ENCODE results near the gene HNRNPA0. TPM values are rescaled to one million over a fixed set of nuclear protein-coding genes. Genes with fewer than 3 reads are reported as not detected.

The HNRNPA0 gene
- total RNA-seq, 1 experiment from 2014 or later = 68.5 TPM

- Histone ChIP-seq H4K91ac (ENCODE audit: insufficient read length, low read depth, low read length) (no peak overlapping the region), H3K56ac (ENCODE audit: insufficient read length, low read depth, low read length) (no peak overlapping the region), H2BK5ac (ENCODE audit: insufficient read length, low read length) (no peak overlapping the region), H4K8ac (replicated peaks; ENCODE audit: insufficient read length, low read depth, low read length) (no peak overlapping the region), H3K23me2 (ENCODE audit: insufficient read length, low read depth, low read length, poor library complexity, severe bottlenecking) (no peaks in the 10 kb centered on the region), H3K18ac (ENCODE audit: insufficient read length, low read depth, low read length) (no peak overlapping the region), H2BK12ac (ENCODE audit: insufficient read length, low read depth, low read length) (no peak overlapping the region), H3K4me2 (ENCODE audit: insufficient read depth, insufficient read length, low read length) (no peak overlapping the region), H3K79me2 (ENCODE audit: insufficient read depth, low read length) (peaks cover 16% of the 10 kb centered on the region; the same call in 1 of the 2 replicates), H3K4me1 (ENCODE audit: insufficient read depth, low read length) (no peaks in the 10 kb centered on the region; the same call in 1 of the 2 replicates), H3K9ac (ENCODE audit: extremely low read depth, insufficient read length, low read length) (no peak overlapping the region), H3K27me3 (ENCODE audit: insufficient read depth, low read length) (no peaks in the 10 kb centered on the region), H2BK20ac (ENCODE audit: low read depth, low read length, poor library complexity, severe bottlenecking) (no peak overlapping the region), H3K23ac (ENCODE audit: insufficient read length, low read depth, low read length) (no peak overlapping the region), H3K14ac (ENCODE audit: insufficient read depth, low read length) (no peak overlapping the region), H4K20me1 (ENCODE audit: control insufficient read depth, insufficient read depth, insufficient read length) (no peaks in the 10 kb centered on the region), H2BK15ac (ENCODE audit: low read depth, low read length) (no peak overlapping the region), H2BK120ac (ENCODE audit: low read depth, low read length, poor library complexity, severe bottlenecking) (no peak overlapping the region), H4K5ac (ENCODE audit: insufficient read length, low read depth, low read length) (no peak overlapping the region), H3K79me1 (ENCODE audit: insufficient read depth, low read depth, low read length, poor library complexity, severe bottlenecking) (no peaks in the 10 kb centered on the region), H3K4ac (ENCODE audit: low read depth, low read length) (no peak overlapping the region), H2AK5ac (ENCODE audit: insufficient read length, low read length) (no peak overlapping the region), H3K27ac (ENCODE audit: insufficient read length, low read depth, low read length) (no peak overlapping the region), H2AFZ (ENCODE audit: low read length) (no peak overlapping the region), H3T11ph (ENCODE audit: low read length) (no peak overlapping the region), H3K9me3 (ENCODE audit: control insufficient read depth, low read depth, low read length) (no peaks in the 10 kb centered on the region)
- Mint-ChIP-seq H3K27me3 (ENCODE audit: low read depth) (no peaks in the 10 kb centered on the region), H3K36me3 (ENCODE audit: insufficient read depth in 1 of 3, low read depth in 3 of 3) (peaks cover 10 to 22% (median 21%) of the 10 kb centered on the region in 3 experiments; a peak in 6 of 7 replicates), H3K9me3 (no peaks in the 10 kb centered on the region; a peak in 1 of 5 replicates), H3K4me1 (peaks cover 14 to 21% of the 10 kb centered on the region in 2 experiments), H3K4me3 (no peak overlapping the region), H3K27ac (no peak overlapping the region)
- TF ChIP-seq CTCF (conservative IDR thresholded peaks at IDR 0.05) = 0 out of 3 replicates have a peak, but pooled peaks have one; percentile 15
- no peak for DNase-seq
- no CpG with 5 or more reads among the region's 2 CpGs for WGBS (ENCODE audit: extremely low coverage, insufficient read length, low lambda C conversion rate)
Measured at GRCh38 chr5:137747848-137748247, 6.3 kb downstream of the HNRNPA0 start.
